Suprapubic skin (tissue), 4 donors: ENCODE data around the gene ATP1A4. TPM values are rescaled to one million over a fixed set of nuclear protein-coding genes. Genes with fewer than 3 reads are reported as not detected.

Experiments
- DNase-seq, 2 donors: peaks; one replicate each; pipeline ENCODE4 v3.0.0-alpha.2; 2019; ENCODE audit warnings: low spot score in 2 of 2
- H3K27ac ChIP-seq: fragments of 200-600 bp; sonication (generic); one replicate; pipeline ENCODE4 v1.5.1; 2019
- H3K27me3 ChIP-seq: fragments of 200-600 bp; sonication (generic); one replicate; pipeline ENCODE4 v1.5.1; 2019
- H3K36me3 ChIP-seq: fragments of 200-600 bp; sonication (generic); one replicate; pipeline ENCODE4 v1.5.1; 2019
- H3K4me1 ChIP-seq: fragments of 200-600 bp; sonication (generic); one replicate; pipeline ENCODE4 v1.5.1; 2019
- H3K4me3 ChIP-seq: fragments of 200-600 bp; sonication (generic); one replicate; pipeline ENCODE4 v1.5.1; 2019; ENCODE audit warnings: mild to moderate bottlenecking
- H3K9me3 ChIP-seq: fragments of 200-600 bp; sonication (generic); one replicate; pipeline ENCODE4 v1.5.1; 2019
- EP300 ChIP-seq: sonication (generic); formaldehyde crosslinking; IDR thresholded peaks from one replicate; pipeline ENCODE4 v1.6.1; 2017; ENCODE audit warnings: antibody characterized with exemption
- POLR2A ChIP-seq, 2 donors: fragments of 450-650 bp; IDR thresholded peaks; one replicate each; pipeline ENCODE4 v1.6.1; 2017; ENCODE audit warnings: antibody characterized with exemption in 2 of 2, mild to moderate bottlenecking in 2 of 2, moderate library complexity in 2 of 2
- POLR2AphosphoS5 ChIP-seq, 3 donors: sonication (generic); formaldehyde crosslinking; IDR thresholded peaks; one replicate each; pipeline ENCODE4 v1.6.1; 2017; ENCODE audit warnings: antibody characterized with exemption in 3 of 3
- WGBS: methylation state at CpG from one replicate; pipeline ENCODE4 v1.1.5; 2018; 5-methylcytosine and 5-hydroxymethylcytosine counted together
- total RNA-seq, 4 donors: library from RNA; depleted of rRNA; stranded (reverse); fragments of >200 nt; gene quantifications; one replicate each; pipeline ENCODE4 v1.1.0, GENCODE V29; 2016
- TF ChIP-seq, protein P1 (sequence below), 2 donors: fragments of 200-600 bp in 1 of 2; fragments of 450-650 bp in 1 of 2; sonication (generic) in 1 of 2; IDR thresholded peaks; one replicate each; pipeline ENCODE4 v1.5.1; 2016 to 2019; ENCODE audit warnings: antibody characterized with exemption in 2 of 2, mild to moderate bottlenecking in 1 of 2, moderate library complexity in 1 of 2

The ATP1A4 gene
- total RNA-seq, 4 donors from 2014 or later: not detected

DNA sequence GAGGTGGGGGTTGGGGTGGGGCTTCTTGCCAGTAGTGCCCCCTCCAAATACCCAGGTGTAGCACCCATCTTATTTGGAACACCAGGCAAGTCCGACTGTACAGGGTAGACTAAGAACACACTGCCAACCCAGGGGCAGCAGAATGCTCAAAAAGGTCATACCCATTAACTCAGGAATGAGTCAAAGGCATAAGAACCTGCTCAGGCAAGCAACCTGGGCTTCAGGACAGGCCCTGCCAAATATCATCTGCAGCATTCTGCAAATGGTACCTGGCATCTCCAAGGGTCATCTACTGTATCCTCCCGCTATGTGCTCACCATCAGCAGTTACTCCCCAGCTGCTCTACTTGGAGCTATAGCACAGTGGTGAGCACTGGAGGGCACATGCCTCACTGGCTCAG is 73.2 kb downstream of the ATP1A4 start:
- Histone ChIP-seq H3K4me3 (no peak overlapping the region), H3K27me3 (no peaks in the 10 kb centered on the region), H3K27ac (no peak overlapping the region), H3K4me1 (peaks cover 6% of the 10 kb centered on the region), H3K9me3 (no peaks in the 10 kb centered on the region), H3K36me3 (peaks cover 96% of the 10 kb centered on the region)
- WGBS: 78% methylated on average over 1 of the region's 2 CpGs
- TF ChIP-seq EP300 (no peak), POLR2A (IDR thresholded peaks at IDR 0.05) (no peak), POLR2AphosphoS5 (IDR thresholded peaks at IDR 0.05) (no peak)
- TF ChIP-seq, protein P1, sequence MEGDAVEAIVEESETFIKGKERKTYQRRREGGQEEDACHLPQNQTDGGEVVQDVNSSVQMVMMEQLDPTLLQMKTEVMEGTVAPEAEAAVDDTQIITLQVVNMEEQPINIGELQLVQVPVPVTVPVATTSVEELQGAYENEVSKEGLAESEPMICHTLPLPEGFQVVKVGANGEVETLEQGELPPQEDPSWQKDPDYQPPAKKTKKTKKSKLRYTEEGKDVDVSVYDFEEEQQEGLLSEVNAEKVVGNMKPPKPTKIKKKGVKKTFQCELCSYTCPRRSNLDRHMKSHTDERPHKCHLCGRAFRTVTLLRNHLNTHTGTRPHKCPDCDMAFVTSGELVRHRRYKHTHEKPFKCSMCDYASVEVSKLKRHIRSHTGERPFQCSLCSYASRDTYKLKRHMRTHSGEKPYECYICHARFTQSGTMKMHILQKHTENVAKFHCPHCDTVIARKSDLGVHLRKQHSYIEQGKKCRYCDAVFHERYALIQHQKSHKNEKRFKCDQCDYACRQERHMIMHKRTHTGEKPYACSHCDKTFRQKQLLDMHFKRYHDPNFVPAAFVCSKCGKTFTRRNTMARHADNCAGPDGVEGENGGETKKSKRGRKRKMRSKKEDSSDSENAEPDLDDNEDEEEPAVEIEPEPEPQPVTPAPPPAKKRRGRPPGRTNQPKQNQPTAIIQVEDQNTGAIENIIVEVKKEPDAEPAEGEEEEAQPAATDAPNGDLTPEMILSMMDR (IDR thresholded peaks at IDR 0.05): no peak
- no peak for DNase-seq

DNA sequence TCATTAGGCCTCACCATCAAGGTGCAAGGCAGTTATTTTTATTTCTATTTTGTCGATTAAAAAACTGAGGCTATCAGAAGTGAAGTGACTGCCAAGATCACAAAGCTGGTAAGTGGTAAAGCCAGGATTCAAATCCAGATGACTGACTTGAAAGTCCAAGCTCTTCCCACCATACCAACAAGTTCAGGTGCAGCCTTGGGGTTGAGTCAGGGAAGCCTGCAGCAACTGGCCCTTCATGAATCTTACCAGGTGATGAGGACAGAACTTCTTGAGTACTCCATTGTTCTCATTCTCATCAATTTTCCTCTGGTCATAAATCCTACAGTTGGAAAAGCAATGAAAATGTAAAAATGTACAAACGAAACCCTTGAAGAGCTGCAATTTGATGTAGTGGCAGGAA is 73.9 kb downstream of the ATP1A4 start:
- no peak for DNase-seq
- Histone ChIP-seq H3K4me3 (no peak overlapping the region), H3K27me3 (no peaks in the 10 kb centered on the region), H3K9me3 (no peaks in the 10 kb centered on the region), H3K36me3 (peaks cover 99% of the 10 kb centered on the region), H3K4me1 (no peaks in the 10 kb centered on the region), H3K27ac (no peak overlapping the region)
- TF ChIP-seq POLR2AphosphoS5 (IDR thresholded peaks at IDR 0.05) (no peak), POLR2A (IDR thresholded peaks at IDR 0.05) (no peak), EP300 (no peak)
- TF ChIP-seq, protein P1 (IDR thresholded peaks at IDR 0.05): no peak
- 86% methylated on average over 2 of the region's 2 CpGs for WGBS

DNA sequence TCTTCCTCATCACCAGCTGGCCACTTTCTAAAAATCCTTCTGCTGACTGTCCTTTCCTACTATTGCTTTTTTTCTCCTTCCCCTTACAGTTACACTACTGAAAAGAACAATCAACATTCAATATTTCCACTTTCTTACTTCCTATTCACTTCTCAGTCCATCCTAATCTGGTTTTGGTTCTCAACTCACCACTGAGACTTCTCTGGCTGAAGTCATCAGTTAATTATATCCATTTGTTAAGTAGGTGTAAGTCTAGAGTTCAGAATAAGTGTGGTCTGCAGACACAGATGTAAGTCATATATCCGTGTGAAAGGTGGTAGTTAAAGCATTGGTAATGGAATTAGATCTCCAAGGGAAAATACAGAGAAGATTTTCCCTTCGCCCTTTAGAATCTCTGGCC is 75.2 kb downstream of the ATP1A4 start:
- Histone ChIP-seq H3K27ac (no peak overlapping the region), H3K36me3 (peaks cover 99% of the 10 kb centered on the region), H3K9me3 (no peaks in the 10 kb centered on the region), H3K4me1 (no peaks in the 10 kb centered on the region), H3K27me3 (no peaks in the 10 kb centered on the region), H3K4me3 (no peak overlapping the region)
- WGBS: 75% methylated on average over 2 of the region's 2 CpGs
- TF ChIP-seq EP300 (no peak), POLR2AphosphoS5 (IDR thresholded peaks at IDR 0.05) (no peak), POLR2A (IDR thresholded peaks at IDR 0.05) (no peak)
- TF ChIP-seq, protein P1 (IDR thresholded peaks at IDR 0.05): no peak
- DNase-seq: no peak

DNA sequence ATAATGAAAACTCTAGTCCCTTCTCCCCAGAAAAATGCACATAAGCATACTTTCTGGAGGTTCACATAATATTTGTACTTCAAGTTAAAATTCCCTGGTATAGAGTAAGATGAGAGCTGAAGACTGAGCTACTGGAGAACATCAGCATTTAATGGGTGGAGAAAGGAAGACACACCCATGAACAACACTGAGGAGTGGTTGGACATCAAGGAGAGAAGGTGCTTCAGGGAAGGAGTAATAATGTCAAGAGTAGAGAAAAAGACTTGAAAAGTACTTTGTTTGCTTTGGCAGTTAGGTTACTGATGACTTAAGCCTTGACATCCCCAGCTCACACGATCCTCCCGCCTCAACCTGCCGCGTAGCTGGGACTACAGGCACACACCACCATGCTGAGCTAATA is 75.6 kb downstream of the ATP1A4 start:
- WGBS: 88% methylated on average over 4 of the region's 4 CpGs
- H3K4me1 ChIP-seq: no peaks in the 10 kb centered on the region
- TF ChIP-seq, protein P1 (IDR thresholded peaks at IDR 0.05): no peak
- TF ChIP-seq EP300 (no peak), POLR2A (IDR thresholded peaks at IDR 0.05) (no peak), POLR2AphosphoS5 (IDR thresholded peaks at IDR 0.05) (no peak)
- H3K4me3 ChIP-seq: no peak overlapping the region
- H3K9me3 ChIP-seq: no peaks in the 10 kb centered on the region
- peaks cover 98% of the 10 kb centered on the region for H3K36me3 ChIP-seq
- DNase-seq: no peak
- no peaks in the 10 kb centered on the region for H3K27me3 ChIP-seq
- H3K27ac ChIP-seq: no peak overlapping the region

DNA sequence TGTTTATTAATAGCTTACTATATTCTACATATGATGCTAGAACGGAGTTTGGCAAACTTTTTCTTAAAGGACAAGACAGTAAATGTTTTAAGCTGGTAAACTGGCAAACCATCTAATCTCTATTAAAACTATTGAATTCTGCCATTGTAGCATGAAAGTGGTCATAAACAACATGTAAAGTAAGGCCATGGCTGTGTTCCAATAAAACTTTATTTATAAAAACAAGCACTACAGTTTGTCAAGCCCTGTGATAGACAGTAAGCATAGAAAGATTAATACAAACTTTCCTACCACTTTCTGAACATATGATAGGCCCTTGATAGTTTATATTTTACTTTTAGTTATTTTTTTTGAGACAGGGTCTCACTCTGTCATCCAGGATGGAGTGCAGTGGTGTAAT is 76.2 kb downstream of the ATP1A4 start:
- WGBS: 100% methylated on average over 1 of the region's 1 CpG

More for the DNA sequence above, 76.2 kb downstream of the ATP1A4 start:
- H3K4me3 ChIP-seq: no peak overlapping the region
- H3K9me3 ChIP-seq: no peaks in the 10 kb centered on the region
- H3K36me3 ChIP-seq: peaks cover 98% of the 10 kb centered on the region
- TF ChIP-seq EP300 (no peak), POLR2A (IDR thresholded peaks at IDR 0.05) (no peak), POLR2AphosphoS5 (IDR thresholded peaks at IDR 0.05) (no peak)
- TF ChIP-seq, protein P1 (IDR thresholded peaks at IDR 0.05): no peak
- no peak for DNase-seq
- H3K27ac ChIP-seq: no peak overlapping the region
- H3K27me3 ChIP-seq: no peaks in the 10 kb centered on the region
- no peaks in the 10 kb centered on the region for H3K4me1 ChIP-seq
